NCI-H748 (cell line): ENCODE measurements around the gene WNT5B.
"Not testable (repeated sequence)": the region's sequence is repeated elsewhere in the genome, so short reads cannot be mapped to it uniquely, and the experiment has no call there.

Source experiments
- DNase-seq: peaks from one replicate; lab custom pipeline; 2025; ENCODE audit not compliant: unreplicated experiment; lab: John Stamatoyannopoulos, UW

The WNT5B gene

DNA sequence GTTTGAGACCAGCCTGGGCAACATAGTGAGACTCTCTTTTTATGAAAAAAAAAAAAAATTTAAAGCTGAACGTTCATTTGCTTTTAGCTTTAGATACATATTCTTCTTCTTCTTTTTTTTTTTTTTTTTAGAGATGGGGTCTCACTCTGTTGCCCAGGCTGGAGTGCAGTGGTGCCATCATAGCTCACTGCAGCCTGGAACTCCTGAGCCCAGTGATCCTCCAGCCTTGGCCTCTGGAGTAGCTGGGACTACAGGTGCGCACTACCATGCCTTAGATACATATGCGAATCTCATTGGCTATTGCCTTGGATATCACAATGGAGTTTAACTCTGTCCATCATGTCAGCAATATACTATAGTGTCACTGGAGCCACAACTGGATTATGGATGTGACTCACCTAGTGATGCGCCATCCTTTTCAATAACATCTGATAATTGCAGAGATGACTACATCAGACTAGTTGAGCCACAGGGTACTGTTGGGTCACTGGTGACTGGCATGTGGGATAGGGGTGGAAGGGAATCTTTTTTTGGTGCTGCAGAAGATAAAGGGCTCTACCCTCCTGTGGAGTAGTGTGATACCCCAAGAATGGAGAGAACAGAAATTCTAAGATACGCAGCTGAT is 59.2 kb downstream of the WNT5B start:
- DNase-seq = no peak

- peak; percentile 96 for DNase-seq
Measured at GRCh38 chr12:1690578-1691122, 61.6 kb downstream of the WNT5B start, which contains the start of gene ADIPOR2. ADIPOR2 (plus strand) TSS chr12:1691070; CDS start chr12:1754344, 63,274 bp downstream.

GRCh38 chr12:1691123-1692007 is 62.3 kb downstream of the WNT5B start:
- DNase-seq = peak; percentile 67

DNA sequence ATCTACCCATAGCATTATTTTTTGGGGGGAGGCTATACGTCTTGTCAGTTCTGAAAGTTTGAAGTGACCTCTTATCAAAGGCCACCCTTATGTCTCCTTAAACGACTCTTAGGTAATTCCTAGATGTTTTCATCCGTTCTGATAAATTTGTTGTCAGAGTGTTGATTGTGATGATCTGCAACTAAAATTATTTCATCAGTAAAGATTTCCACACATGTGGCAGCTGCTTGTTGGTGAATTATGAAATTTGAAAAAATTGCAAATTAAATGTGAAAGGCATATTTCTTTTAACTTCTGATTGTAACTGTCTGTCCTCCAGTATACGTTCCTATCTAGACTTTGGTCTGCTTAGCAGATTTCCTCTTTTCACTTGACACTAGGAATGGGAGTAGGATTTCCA is 63.2 kb downstream of the WNT5B start:
- DNase-seq = no peak

- DNase-seq = no peak
Measured at GRCh38 chr12:1692895-1693610, 64.0 kb downstream of the WNT5B start.

- not testable (repeated sequence) for DNase-seq
Measured at GRCh38 chr12:1695097-1695496, 66.1 kb downstream of the WNT5B start.

DNA sequence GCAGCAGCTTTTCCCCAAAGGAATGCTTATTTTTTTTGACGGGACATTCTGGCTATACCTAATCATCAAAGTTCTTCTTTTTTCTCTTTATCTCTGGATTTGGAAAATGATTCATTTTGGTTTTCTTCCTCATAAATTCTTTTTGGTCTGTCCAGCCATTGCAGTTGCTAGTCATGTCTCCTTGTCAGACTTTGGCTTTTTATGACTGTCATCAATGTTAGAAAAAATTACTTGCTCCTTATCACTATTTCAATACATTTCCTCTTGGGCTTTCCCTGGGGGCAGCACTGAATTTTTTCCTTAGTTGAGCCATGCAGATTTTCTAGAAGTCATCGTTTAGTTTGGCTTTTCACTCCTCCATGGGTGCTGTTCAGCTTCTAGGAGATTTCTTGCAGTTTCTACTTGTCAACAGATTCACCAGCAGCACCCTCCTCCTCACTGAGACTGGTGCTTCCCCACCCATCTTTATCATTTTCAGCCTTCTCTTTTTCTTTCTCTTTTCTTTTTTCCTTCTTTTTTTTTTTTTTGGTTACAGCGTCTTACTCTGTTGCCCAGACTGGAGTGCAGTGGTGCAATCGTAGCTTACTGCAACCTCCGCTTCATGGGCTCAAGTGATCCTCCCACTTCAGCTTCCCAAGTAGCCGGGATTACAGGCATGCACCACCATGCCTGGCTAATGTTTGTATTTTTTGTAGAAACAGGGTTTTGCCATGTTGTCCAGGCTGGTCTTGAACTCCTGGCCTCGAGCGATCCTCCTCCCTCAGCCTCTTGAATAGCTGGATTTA is 67.0 kb downstream of the WNT5B start:
- DNase-seq = no peak

DNA sequence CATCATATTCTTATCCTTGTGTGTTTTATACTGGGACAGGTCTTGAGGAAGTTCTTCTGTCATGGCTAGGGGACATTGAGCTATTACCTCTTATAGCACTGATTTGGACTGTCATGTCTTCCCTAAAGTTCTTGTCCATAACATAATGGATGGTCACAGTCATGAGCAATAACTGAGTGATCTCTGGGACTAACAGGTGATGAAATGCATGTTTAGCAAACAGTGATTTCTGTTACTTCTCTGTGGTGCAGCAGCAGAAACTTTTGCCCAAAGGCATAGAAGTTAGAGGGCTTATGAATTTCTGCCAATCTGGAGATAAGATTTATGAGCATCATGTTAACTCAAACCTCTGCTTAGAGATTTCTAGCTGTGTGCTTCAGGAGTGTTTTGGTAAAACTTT is 67.8 kb downstream of the WNT5B start:
- no peak for DNase-seq
